Measurements from ENCODE around the gene KCNG2.

KCNG2 gene

DNA sequence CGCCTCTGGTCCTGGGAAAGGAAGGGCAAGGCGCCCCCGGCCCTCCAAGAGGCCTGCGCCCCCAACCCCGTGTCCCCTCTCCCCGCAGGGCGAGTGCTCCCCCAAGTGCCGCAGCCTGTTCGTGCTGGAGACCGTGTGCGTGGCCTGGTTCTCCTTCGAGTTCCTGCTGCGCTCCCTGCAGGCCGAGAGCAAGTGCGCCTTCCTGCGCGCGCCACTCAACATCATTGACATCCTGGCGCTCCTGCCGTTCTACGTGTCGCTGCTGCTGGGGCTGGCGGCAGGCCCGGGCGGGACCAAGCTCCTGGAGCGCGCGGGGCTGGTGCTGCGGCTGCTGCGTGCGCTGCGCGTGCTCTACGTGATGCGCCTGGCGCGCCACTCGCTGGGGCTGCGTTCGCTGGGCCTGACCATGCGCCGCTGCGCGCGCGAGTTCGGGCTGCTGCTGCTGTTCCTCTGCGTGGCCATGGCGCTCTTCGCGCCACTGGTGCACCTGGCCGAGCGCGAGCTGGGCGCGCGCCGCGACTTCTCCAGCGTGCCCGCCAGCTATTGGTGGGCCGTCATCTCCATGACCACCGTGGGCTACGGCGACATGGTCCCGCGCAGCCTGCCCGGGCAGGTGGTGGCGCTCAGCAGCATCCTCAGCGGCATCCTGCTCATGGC is 101.3 kb downstream of the KCNG2 start:
- Histone ChIP-seq H3K56ac (ENCODE audit: low read length) (no peak overlapping the region), H4K8ac (ENCODE audit: low read depth, low read length) (no peak overlapping the region), H3K4me1 (ENCODE audit: control insufficient read depth, low read depth, low read length) (no peaks in the 10 kb centered on the region), H3K4me2 (ENCODE audit: low read length) (no peak overlapping the region), H2AK5ac (ENCODE audit: low read length) (no peak overlapping the region), H3K4me3 (ENCODE audit: low read length) (no peak overlapping the region), H2BK15ac (replicated peaks; ENCODE audit: low read depth) (no peak overlapping the region), H3K27me3 (ENCODE audit: insufficient read depth, low read length, poor library complexity) (no peaks in the 10 kb centered on the region), H2BK120ac (ENCODE audit: low read depth, low read length) (no peak overlapping the region), H3K23ac (ENCODE audit: low read length) (no peak overlapping the region), H2BK5ac (ENCODE audit: low read length) (no peak overlapping the region), H3K4ac (ENCODE audit: low read depth, low read length) (no peak overlapping the region), H3K27ac (ENCODE audit: low read depth, low read length) (no peak overlapping the region), H3K79me1 (ENCODE audit: low read length) (no peaks in the 10 kb centered on the region), H3K9ac (ENCODE audit: low read length) (no peak overlapping the region), H4K5ac (ENCODE audit: low read length) (no peak overlapping the region), H3K18ac (ENCODE audit: low read length) (no peak overlapping the region), H3K36me3 (ENCODE audit: control insufficient read depth, insufficient read depth, low read length) (no peaks in the 10 kb centered on the region), H3K79me2 (ENCODE audit: control insufficient read depth, insufficient read depth, low read length) (no peaks in the 10 kb centered on the region)
- no CpG with 5 or more reads among the region's 70 CpGs for WGBS (ENCODE audit: extremely low coverage, insufficient coverage, low lambda C conversion rate)
- DNase-seq, result no peak

GRCh38 chr18:79899609-79900445 is 102.1 kb downstream of the KCNG2 start:
- Histone ChIP-seq H3K36me3 (ENCODE audit: control insufficient read depth, insufficient read depth, low read length) (no peaks in the 10 kb centered on the region), H3K4me3 (ENCODE audit: low read length) (no peak overlapping the region), H3K27ac (ENCODE audit: low read depth, low read length) (no peak overlapping the region), H3K4me2 (ENCODE audit: low read length) (no peak overlapping the region), H3K18ac (ENCODE audit: low read length) (no peak overlapping the region), H3K27me3 (ENCODE audit: insufficient read depth, low read length, poor library complexity) (no peaks in the 10 kb centered on the region), H3K79me2 (ENCODE audit: control insufficient read depth, insufficient read depth, low read length) (no peaks in the 10 kb centered on the region), H3K9ac (ENCODE audit: low read length) (no peak overlapping the region), H3K4me1 (ENCODE audit: control insufficient read depth, low read depth, low read length) (no peaks in the 10 kb centered on the region), H2BK5ac (ENCODE audit: low read length) (no peak overlapping the region), H3K79me1 (ENCODE audit: low read length) (no peaks in the 10 kb centered on the region), H3K4ac (ENCODE audit: low read depth, low read length) (no peak overlapping the region), H2BK15ac (replicated peaks; ENCODE audit: low read depth) (no peak overlapping the region), H3K56ac (ENCODE audit: low read length) (no peak overlapping the region), H2AK5ac (ENCODE audit: low read length) (no peak overlapping the region), H4K5ac (ENCODE audit: low read length) (no peak overlapping the region), H3K23ac (ENCODE audit: low read length) (no peak overlapping the region), H4K8ac (ENCODE audit: low read depth, low read length) (no peak overlapping the region), H2BK120ac (ENCODE audit: low read depth, low read length) (no peak overlapping the region)
- WGBS (ENCODE audit: extremely low coverage, insufficient coverage, low lambda C conversion rate), result no CpG with 5 or more reads among the region's 53 CpGs
- DNase-seq, result no peak

DNA sequence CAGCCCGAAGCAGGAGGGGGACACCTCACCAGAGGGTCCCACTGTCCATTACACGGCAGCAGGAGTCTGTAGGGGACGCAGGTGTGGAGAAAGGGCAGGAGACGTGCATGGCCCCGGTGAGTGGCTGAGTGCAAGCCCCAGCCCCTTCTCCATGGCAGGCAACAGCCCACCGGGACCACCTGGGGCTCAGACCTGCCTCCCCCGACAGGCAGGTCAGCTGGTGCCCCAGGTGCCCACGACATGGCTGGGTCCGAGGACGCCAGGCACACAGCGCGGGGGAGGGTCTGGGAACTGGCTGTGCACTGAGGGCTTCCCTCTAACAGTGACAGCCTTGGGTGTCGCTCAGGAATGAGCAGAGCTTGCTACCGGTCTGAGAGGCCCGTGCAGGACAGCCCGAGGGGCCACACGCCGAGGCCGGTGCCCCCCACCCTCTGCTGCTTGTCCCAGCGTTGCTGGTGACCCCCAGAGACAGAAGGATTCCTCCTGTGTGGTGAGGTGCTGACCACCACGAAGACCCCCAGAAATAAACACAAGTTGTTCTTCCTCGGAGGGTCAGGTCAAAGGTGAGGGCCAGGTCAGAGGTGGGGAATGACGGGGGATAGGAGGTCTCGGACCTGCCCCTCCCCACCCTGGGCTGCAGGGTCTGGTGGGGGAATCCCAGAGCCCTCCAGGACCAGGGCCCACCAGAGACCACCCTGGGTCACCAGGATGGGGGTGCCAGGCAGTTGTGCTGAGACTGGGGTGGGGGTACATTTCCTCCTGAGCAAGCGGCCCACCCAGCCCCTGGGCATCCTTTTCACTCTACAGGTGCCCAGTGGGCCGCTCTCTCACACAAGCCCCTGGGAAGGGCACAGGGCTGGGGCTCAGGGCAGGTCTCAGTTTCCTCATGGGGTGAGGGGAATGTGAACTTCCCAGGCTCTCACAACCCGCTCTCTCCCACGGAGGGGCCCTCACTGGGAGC is 103.2 kb downstream of the KCNG2 start:
- Histone ChIP-seq H3K27ac (ENCODE audit: low read depth, low read length) (no peak overlapping the region), H3K18ac (ENCODE audit: low read length) (no peak overlapping the region), H4K5ac (ENCODE audit: low read length) (no peak overlapping the region), H3K27me3 (ENCODE audit: insufficient read depth, low read length, poor library complexity) (no peaks in the 10 kb centered on the region), H3K79me2 (ENCODE audit: control insufficient read depth, insufficient read depth, low read length) (no peaks in the 10 kb centered on the region), H3K23ac (ENCODE audit: low read length) (no peak overlapping the region), H3K4me3 (ENCODE audit: low read length) (no peak overlapping the region), H2BK5ac (ENCODE audit: low read length) (no peak overlapping the region), H3K4me2 (ENCODE audit: low read length) (no peak overlapping the region), H3K36me3 (ENCODE audit: control insufficient read depth, insufficient read depth, low read length) (no peaks in the 10 kb centered on the region), H4K8ac (ENCODE audit: low read depth, low read length) (no peak overlapping the region), H3K79me1 (ENCODE audit: low read length) (no peaks in the 10 kb centered on the region), H3K4ac (ENCODE audit: low read depth, low read length) (no peak overlapping the region), H2BK120ac (ENCODE audit: low read depth, low read length) (no peak overlapping the region), H2BK15ac (replicated peaks; ENCODE audit: low read depth) (no peak overlapping the region), H2AK5ac (ENCODE audit: low read length) (no peak overlapping the region), H3K56ac (ENCODE audit: low read length) (no peak overlapping the region), H3K4me1 (ENCODE audit: control insufficient read depth, low read depth, low read length) (no peaks in the 10 kb centered on the region), H3K9ac (ENCODE audit: low read length) (no peak overlapping the region)
- no peak for DNase-seq
- no CpG with 5 or more reads among the region's 28 CpGs for WGBS (ENCODE audit: extremely low coverage, insufficient coverage, low lambda C conversion rate)

DNA sequence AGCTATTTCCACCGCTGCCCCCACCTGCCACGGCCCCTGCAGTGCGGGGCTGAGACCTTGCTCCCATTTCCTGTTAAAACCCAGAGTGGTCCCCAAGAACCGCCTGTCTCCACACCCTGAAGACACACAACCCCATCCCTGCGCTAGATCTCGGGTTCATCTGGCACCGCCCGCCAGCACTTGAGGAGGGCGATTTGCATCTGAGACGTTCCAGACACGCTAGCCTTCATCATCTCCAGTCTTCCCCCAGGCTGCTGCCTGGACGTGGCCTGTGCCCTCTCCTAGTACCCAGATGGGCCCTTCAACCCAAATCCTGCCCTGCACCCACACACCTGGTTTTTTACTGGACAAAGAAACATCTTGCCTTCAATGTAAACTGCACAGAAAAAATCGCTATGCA is 103.9 kb downstream of the KCNG2 start:
- H4K5ac ChIP-seq (ENCODE audit: low read length), result no peak overlapping the region
- H3K23ac ChIP-seq (ENCODE audit: low read length), result no peak overlapping the region
- H3K9ac ChIP-seq (ENCODE audit: low read length), result no peak overlapping the region
- no peak overlapping the region for H4K8ac ChIP-seq (ENCODE audit: low read depth, low read length)
- no peak overlapping the region for H2AK5ac ChIP-seq (ENCODE audit: low read length)
- H2BK15ac ChIP-seq (replicated peaks; ENCODE audit: low read depth), result no peak overlapping the region
- H3K18ac ChIP-seq (ENCODE audit: low read length), result no peak overlapping the region
- no peak overlapping the region for H3K4me3 ChIP-seq (ENCODE audit: low read length)
- H3K27ac ChIP-seq (ENCODE audit: low read depth, low read length), result no peak overlapping the region
- no peaks in the 10 kb centered on the region for H3K79me2 ChIP-seq (ENCODE audit: control insufficient read depth, insufficient read depth, low read length)
- no peak overlapping the region for H2BK5ac ChIP-seq (ENCODE audit: low read length)
- H2BK120ac ChIP-seq (ENCODE audit: low read depth, low read length), result no peak overlapping the region
- H3K56ac ChIP-seq (ENCODE audit: low read length), result no peak overlapping the region
- no peaks in the 10 kb centered on the region for H3K36me3 ChIP-seq (ENCODE audit: control insufficient read depth, insufficient read depth, low read length)
- no peak for DNase-seq
- no peaks in the 10 kb centered on the region for H3K4me1 ChIP-seq (ENCODE audit: control insufficient read depth, low read depth, low read length)
- no peak overlapping the region for H3K4me2 ChIP-seq (ENCODE audit: low read length)
- no CpG with 5 or more reads among the region's 13 CpGs for WGBS (ENCODE audit: extremely low coverage, insufficient coverage, low lambda C conversion rate)
- H3K4ac ChIP-seq (ENCODE audit: low read depth, low read length), result no peak overlapping the region
- no peaks in the 10 kb centered on the region for H3K79me1 ChIP-seq (ENCODE audit: low read length)
- H3K27me3 ChIP-seq (ENCODE audit: insufficient read depth, low read length, poor library complexity), result no peaks in the 10 kb centered on the region

DNA sequence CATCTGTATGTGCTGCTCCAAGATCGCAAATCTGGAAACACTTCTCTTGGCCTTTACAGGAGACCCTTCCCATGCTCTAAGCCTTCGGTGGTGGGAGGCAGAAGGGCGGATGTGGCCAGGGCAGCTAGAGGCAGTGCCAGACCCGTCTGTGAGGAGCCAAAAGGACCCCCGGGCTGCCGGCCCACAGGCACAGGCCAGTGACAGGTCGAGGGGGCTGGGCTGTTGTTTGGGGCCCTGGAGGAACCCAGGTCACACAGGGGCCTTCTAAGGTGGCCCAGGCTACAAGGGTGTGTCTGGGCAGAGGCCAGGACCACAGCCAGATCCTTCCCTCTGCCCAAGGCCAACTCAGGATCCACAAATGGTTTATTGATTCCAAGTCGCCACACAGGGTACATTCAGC is 104.3 kb downstream of the KCNG2 start:
- no peaks in the 10 kb centered on the region for H3K27me3 ChIP-seq (ENCODE audit: insufficient read depth, low read length, poor library complexity)
- H2BK5ac ChIP-seq (ENCODE audit: low read length), result no peak overlapping the region
- WGBS (ENCODE audit: extremely low coverage, insufficient coverage, low lambda C conversion rate), result no CpG with 5 or more reads among the region's 8 CpGs
- no peak overlapping the region for H2BK120ac ChIP-seq (ENCODE audit: low read depth, low read length)
- H2AK5ac ChIP-seq (ENCODE audit: low read length), result no peak overlapping the region
- H3K56ac ChIP-seq (ENCODE audit: low read length), result no peak overlapping the region
- no peaks in the 10 kb centered on the region for H3K79me1 ChIP-seq (ENCODE audit: low read length)
- H3K23ac ChIP-seq (ENCODE audit: low read length), result no peak overlapping the region
- H3K79me2 ChIP-seq (ENCODE audit: control insufficient read depth, insufficient read depth, low read length), result no peaks in the 10 kb centered on the region
- no peak overlapping the region for H3K9ac ChIP-seq (ENCODE audit: low read length)
- no peak overlapping the region for H3K27ac ChIP-seq (ENCODE audit: low read depth, low read length)
- no peak overlapping the region for H3K18ac ChIP-seq (ENCODE audit: low read length)
- H3K36me3 ChIP-seq (ENCODE audit: control insufficient read depth, insufficient read depth, low read length), result no peaks in the 10 kb centered on the region
- H3K4ac ChIP-seq (ENCODE audit: low read depth, low read length), result no peak overlapping the region
- no peak overlapping the region for H2BK15ac ChIP-seq (replicated peaks; ENCODE audit: low read depth)
- H4K8ac ChIP-seq (ENCODE audit: low read depth, low read length), result no peak overlapping the region
- DNase-seq, result no peak
- no peak overlapping the region for H4K5ac ChIP-seq (ENCODE audit: low read length)
- no peaks in the 10 kb centered on the region for H3K4me1 ChIP-seq (ENCODE audit: control insufficient read depth, low read depth, low read length)
- no peak overlapping the region for H3K4me3 ChIP-seq (ENCODE audit: low read length)
- no peak overlapping the region for H3K4me2 ChIP-seq (ENCODE audit: low read length)

All from mesendoderm (in vitro differentiated cells).